Measurements from ENCODE around the gene FNDC3B.

The FNDC3B gene

DNA sequence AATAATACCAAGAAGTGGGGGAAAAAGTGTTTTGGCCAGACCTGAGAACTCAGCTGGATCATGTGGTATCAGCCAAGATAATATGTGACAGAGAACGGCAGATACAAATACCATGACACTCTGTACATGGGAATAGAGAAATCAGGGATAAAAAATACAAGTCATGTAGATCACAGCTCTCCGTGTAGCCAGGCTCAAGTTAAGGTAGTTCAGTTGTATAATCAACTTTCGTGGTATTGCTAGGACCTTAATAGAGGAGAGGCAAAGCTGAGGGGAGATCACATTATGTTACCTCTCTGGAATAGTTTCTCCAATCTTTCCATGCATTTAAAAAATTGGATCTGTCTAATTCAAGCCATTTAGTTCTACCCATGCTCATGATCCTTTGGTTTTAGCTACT is 229.0 kb downstream of the FNDC3B start:
- DNase-seq: no peak

DNA sequence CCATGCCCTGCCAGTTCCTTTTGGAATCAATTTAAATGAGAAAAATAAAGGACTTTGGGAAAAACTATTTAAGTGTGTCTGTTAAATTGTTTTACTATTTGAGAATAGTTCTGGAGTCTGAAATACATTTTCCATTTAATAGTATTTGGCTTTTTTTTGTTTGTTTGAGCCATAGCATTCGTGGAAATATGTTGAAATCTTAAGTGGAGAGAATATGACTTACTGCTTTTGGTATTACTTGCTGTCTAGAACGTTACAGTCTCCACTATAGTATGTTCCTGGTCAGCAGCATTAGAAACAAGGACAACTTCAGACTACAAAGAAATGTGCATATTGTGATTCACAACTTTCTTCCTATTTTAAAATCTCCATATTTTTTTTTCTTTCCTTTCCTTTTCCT is 229.5 kb downstream of the FNDC3B start:
- DNase-seq: peak; percentile 36

DNA sequence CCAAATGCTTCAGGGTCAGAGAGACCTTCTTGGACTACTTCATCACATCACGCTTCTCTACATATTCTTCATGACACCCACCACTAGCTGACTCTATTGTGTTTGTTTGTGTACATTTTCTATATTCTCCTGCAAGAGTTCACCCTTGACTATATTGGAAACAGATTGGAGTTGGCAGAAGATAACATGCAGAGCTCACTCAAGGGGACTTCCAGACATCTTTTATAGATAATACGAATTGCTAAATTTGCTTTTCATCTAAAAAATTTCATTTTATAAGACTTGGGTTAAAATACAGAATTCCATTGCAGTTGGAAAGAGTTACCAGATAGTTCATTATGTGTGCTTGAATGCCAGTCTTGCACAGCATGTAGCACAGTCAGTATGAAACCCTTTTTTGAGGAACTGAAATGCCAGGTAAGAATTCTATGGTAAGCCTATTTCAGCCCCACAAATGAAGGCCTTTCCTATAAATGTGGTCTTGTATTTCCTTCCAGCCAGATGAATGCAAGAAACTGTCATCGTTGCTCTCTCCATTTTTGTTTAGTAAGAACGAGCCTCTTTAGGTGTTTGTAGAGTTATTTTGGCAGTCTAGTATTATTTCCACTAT is 231.3 kb downstream of the FNDC3B start:
- no peak for DNase-seq

DNA sequence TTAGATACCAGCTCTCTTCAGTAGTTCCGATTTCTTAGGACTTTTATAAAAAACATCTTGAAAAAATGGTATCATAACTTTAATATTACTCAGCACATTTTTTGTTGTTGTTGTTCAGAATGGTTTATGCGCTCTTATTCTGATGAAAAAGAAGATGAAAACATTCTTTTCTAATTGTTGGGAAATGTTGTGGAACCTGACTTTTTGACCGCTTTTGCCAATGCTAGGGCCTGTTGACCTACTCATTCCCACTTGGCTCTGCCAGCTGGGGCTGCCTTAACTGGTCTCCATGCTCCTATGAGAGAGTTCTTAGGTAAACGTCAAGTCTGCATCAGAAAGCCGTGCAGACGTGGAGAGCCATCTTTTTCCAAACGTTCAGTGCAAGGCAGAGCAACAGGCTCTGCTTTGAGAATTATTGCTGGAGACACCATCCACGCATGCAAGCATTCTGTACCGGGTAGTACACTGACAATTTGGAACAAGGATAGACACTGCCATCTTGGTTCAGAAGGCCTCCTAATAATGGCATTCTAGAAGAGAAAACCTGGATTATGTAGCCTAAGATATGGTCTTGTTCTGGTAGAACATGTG is 232.1 kb downstream of the FNDC3B start:
- DNase-seq: no peak

GRCh38 chr3:172272698-172273097 is 233.3 kb downstream of the FNDC3B start:
- DNase-seq: peak; percentile 71

- DNase-seq: no peak
Observed at GRCh38 chr3:172273378-172273777, 234.0 kb downstream of the FNDC3B start.

- no peak for DNase-seq
Observed at GRCh38 chr3:172274906-172275305, 235.5 kb downstream of the FNDC3B start.

- DNase-seq: no peak
Observed at GRCh38 chr3:172275586-172275985, 236.2 kb downstream of the FNDC3B start.

- DNase-seq: no peak
Observed at GRCh38 chr3:172276103-172276502, 236.7 kb downstream of the FNDC3B start.

GRCh38 chr3:172277151-172277652 is 237.8 kb downstream of the FNDC3B start:
- DNase-seq: no peak

- DNase-seq: no peak
Observed at GRCh38 chr3:172279191-172279640, 239.8 kb downstream of the FNDC3B start.

DNA sequence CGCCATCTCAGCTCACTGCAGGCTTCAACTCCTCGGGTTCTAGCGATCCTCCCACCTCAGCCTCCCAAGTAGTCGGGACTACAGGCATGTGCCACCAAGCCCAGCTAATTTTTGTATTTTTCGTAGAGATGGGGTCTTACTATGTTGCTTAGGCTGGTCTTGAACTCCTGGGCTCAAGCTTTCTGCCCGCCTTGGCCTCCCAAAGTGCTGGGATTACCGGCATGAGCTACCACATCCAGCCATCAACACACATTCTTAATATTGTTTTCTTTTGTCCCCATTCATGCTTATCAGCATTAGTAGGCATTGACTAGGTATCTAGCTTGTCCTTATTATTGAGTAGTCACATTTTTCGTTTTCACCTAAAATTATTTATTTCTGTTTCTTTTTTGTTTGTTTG is 240.6 kb downstream of the FNDC3B start:
- DNase-seq: no peak

DNA sequence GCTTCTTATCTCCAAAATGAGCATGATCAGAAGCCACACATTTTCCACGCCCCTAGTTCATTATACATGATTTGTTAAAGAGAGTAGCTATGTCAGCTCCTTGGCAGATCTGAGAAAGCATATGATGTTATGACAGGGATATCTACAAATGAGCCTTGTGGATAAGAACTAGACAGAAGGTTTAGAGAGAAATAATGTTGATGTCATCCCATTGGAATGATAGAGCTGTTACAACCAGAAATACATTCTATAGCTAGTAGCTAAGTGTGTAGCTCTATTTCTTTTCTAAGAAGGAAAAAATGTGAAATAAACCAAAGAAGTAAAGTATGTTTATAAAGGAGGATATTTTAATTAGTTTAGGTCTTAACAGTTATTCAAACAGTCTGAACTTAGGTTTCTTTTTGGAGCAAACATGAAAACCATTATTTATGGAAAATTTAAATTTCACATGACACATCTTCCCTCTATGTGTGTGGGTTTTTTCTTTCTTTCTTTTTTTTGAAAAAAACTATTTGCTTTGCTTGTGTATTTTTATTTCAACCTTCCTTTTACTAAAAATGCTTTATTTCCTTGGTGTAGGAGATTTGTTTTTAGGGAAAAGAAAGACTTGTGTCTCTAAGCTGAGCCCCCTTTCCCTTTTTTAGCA is 241.2 kb downstream of the FNDC3B start:
- DNase-seq: peak; percentile 89

- DNase-seq: no peak
Observed at GRCh38 chr3:172281884-172282283, 242.5 kb downstream of the FNDC3B start.

DNA sequence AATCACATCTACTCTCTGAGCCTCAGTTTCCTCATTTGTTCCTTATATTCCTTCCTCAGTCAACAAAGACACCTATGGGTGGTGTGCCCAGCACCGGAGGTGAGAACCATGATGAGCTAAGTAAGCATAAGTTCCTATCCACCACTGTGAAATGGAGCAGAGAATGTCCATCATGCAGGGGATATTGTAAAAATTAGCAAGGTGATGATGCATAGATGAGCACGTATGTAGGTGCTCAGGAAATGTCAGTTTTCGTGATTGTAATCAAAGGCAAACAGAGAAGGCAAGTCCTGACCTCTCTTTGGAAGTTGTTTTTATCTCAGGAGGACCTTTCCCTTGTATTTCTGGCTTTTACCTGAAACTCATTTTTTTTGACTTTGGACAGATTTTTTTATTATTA is 243.5 kb downstream of the FNDC3B start:
- DNase-seq: no peak

GRCh38 chr3:172283841-172284357 is 244.5 kb downstream of the FNDC3B start:
- DNase-seq: no peak

DNA sequence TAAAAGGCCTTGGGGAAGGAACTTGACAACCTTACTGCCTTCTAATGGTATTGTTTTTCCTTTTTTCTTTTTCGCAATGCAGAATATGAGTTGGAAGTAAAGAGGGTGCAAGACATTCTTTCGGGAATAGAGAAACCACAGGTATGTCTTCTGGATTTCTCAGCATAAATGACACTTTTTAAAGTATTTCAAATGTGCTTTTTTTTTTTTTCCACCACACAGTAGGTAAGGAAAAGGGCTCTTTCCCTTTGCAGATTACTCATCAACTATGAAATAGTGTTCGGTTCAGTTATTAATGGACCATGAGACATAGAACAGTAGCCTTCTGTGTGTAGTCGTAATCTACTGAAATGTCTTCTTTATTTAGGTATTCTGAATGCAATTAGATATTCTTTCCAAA is 246.5 kb downstream of the FNDC3B start:
- peak; percentile 85 for DNase-seq

- DNase-seq: no peak
Observed at GRCh38 chr3:172286548-172287148, 247.3 kb downstream of the FNDC3B start.

DNA sequence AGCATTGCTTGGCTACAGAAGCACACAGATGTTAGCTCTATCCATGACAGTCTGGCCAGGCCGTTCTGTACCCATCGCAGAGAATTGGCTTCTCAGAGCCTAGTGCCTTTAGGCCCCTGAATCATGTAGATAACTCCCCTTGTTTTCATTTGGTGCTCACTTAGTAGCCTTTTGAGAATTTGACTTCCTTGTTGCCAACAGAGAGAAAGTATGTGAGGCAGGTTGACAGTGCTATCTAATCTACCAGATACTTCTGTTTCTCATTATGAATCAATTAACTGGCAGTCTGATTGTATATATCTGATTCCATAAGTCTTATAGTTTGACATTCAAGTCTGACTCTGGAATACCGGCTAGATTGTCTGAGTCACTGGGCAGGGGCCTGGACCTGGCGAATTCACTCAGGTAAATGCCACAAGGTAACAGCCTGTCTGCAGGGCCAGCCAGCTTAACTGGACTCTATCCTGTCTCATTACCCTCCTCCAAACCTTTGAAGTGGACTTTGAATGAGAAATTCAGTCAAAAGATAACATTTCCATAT is 248.6 kb downstream of the FNDC3B start:
- DNase-seq: no peak

- no peak for DNase-seq
Observed at GRCh38 chr3:172288651-172289050, 249.3 kb downstream of the FNDC3B start.

DNA sequence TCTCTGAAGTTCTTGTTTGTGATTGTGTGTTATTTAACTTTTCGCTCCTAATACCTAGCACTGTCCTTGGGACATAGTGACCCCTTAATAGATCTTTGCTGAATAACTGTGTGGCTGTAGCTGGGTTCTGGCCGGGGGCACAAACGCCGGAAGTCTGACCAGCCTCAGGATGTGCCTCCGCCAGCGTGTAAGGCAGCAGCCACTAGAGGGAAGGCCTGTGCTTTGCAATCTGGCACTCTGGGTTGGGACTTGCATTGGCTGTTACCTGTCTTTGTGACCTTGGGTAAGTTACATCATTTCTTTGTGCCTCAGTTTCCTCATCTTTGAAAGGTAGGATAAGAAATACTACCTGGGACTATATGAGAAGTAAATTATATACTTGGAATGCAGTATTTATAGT is 250.2 kb downstream of the FNDC3B start:
- DNase-seq: no peak

DNA sequence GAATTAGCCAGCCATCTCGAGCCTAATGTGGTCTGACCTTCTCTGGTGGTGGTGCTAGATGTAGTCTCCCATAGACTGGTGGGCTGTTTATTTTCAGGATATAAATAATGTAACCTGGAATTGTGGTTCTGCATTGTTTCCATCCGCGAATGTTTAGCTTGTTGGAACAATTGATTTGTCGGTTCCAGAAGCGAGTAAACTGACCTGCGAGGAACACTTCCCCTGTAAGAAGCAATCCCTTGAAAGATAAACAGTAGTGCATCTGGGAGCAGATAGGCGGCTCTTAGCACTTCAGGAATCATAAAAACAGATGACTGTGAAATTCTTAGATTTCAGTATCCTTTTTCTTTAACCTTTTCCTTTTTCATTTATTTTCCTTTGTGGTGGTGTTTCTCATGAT is 251.1 kb downstream of the FNDC3B start:
- no peak for DNase-seq

- DNase-seq: no peak
Observed at GRCh38 chr3:172291650-172292049, 252.3 kb downstream of the FNDC3B start.

Data from fibroblast of skin of abdomen (primary cell).